T-helper 2 cell treated with Interferon-gamma antibody and Interleukin-4, amounts not matched to agents 5 μg/mL and 100 μg/mL, for 36 hours (primary cell): Measurements from ENCODE around the gene MRPL28.

Experiments
- DNase-seq: peaks from one replicate; pipeline ENCODE4 v3.0.0; 2021; ENCODE audit warnings: low spot score
- H3K27ac Mint-ChIP-seq: one replicate; pipeline ENCODE4 v1.8.0; 2021; ENCODE audit warnings: mild to moderate bottlenecking, mixed read lengths
- H3K27me3 Mint-ChIP-seq: one replicate; pipeline ENCODE4 v1.8.0; 2021; ENCODE audit warnings: low read depth, mixed read lengths
- H3K36me3 Mint-ChIP-seq: one replicate; pipeline ENCODE4 v1.8.0; 2021; ENCODE audit warnings: low read depth, mixed read lengths
- H3K4me1 Mint-ChIP-seq: one replicate; pipeline ENCODE4 v1.8.0; 2021; ENCODE audit warnings: low read depth, mixed read lengths
- H3K4me3 Mint-ChIP-seq: one replicate; pipeline ENCODE4 v1.8.0; 2022; ENCODE audit warnings: mild to moderate bottlenecking, moderate library complexity, mixed read lengths
- H3K9me3 Mint-ChIP-seq: one replicate; pipeline ENCODE4 v1.8.0; 2021; ENCODE audit warnings: mixed read lengths

MRPL28 gene

GRCh38 chr16:373020-373598 lies 2.8 kb upstream of the MRPL28 start:
- H3K9me3 Mint-ChIP-seq, result no peaks in the 10 kb centered on the region
- H3K4me3 Mint-ChIP-seq, result no peak overlapping the region
- no peak overlapping the region for H3K27ac Mint-ChIP-seq
- DNase-seq, result no peak
- H3K36me3 Mint-ChIP-seq, result peaks cover 9% of the 10 kb centered on the region
- H3K27me3 Mint-ChIP-seq, result no peaks in the 10 kb centered on the region
- H3K4me1 Mint-ChIP-seq, result peaks cover 14% of the 10 kb centered on the region

- Mint-ChIP-seq H3K4me1 (peaks cover 14% of the 10 kb centered on the region), H3K27ac (no peak overlapping the region), H3K9me3 (no peaks in the 10 kb centered on the region), H3K27me3 (no peaks in the 10 kb centered on the region), H3K36me3 (peaks cover 14% of the 10 kb centered on the region), H3K4me3 (no peak overlapping the region)
- no peak for DNase-seq
Measured at GRCh38 chr16:372302-372983, 2.1 kb upstream of the MRPL28 start.

GRCh38 chr16:371515-372301 lies 1.4 kb upstream of the MRPL28 start:
- H3K4me3 Mint-ChIP-seq, result no peak overlapping the region
- no peak overlapping the region for H3K27ac Mint-ChIP-seq
- no peaks in the 10 kb centered on the region for H3K27me3 Mint-ChIP-seq
- no peaks in the 10 kb centered on the region for H3K9me3 Mint-ChIP-seq
- no peak for DNase-seq
- peaks cover 14% of the 10 kb centered on the region for H3K4me1 Mint-ChIP-seq
- H3K36me3 Mint-ChIP-seq, result peaks cover 18% of the 10 kb centered on the region

GRCh38 chr16:370979-371514 lies 709 bp upstream of the MRPL28 start:
- H3K27ac Mint-ChIP-seq, result peak overlapping the region; percentile 97

GRCh38 chr16:369866-370436 lies 387 bp downstream of the MRPL28 start:
- no peaks in the 10 kb centered on the region for H3K27me3 Mint-ChIP-seq
- H3K4me1 Mint-ChIP-seq, result peaks cover 14% of the 10 kb centered on the region

More at GRCh38 chr16:370979-371514, 709 bp upstream of the MRPL28 start:
- no peak for DNase-seq
- H3K4me3 Mint-ChIP-seq, result peak overlapping the region; percentile 94
- H3K27me3 Mint-ChIP-seq, result no peaks in the 10 kb centered on the region
- peaks cover 18% of the 10 kb centered on the region for H3K36me3 Mint-ChIP-seq
- H3K9me3 Mint-ChIP-seq, result no peaks in the 10 kb centered on the region
- peaks cover 14% of the 10 kb centered on the region for H3K4me1 Mint-ChIP-seq

GRCh38 chr16:369275-369865 lies 968 bp downstream of the MRPL28 start:
- DNase-seq, result no peak
- H3K27ac Mint-ChIP-seq, result no peak overlapping the region
- H3K4me3 Mint-ChIP-seq, result peak overlapping the region; percentile 73
- H3K27me3 Mint-ChIP-seq, result no peaks in the 10 kb centered on the region
- peaks cover 14% of the 10 kb centered on the region for H3K4me1 Mint-ChIP-seq
- no peaks in the 10 kb centered on the region for H3K9me3 Mint-ChIP-seq
- H3K36me3 Mint-ChIP-seq, result peaks cover 18% of the 10 kb centered on the region

More at GRCh38 chr16:369866-370436, 387 bp downstream of the MRPL28 start:
- H3K36me3 Mint-ChIP-seq, result peaks cover 18% of the 10 kb centered on the region
- peak overlapping the region; percentile 41 for H3K27ac Mint-ChIP-seq
- no peaks in the 10 kb centered on the region for H3K9me3 Mint-ChIP-seq
- no peak for DNase-seq
- peak overlapping the region; percentile 73 for H3K4me3 Mint-ChIP-seq

GRCh38 chr16:368388-369158 lies 1.8 kb downstream of the MRPL28 start:
- DNase-seq, result no peak
- Mint-ChIP-seq H3K27me3 (no peaks in the 10 kb centered on the region), H3K9me3 (no peaks in the 10 kb centered on the region), H3K27ac (no peak overlapping the region), H3K4me3 (no peak overlapping the region), H3K4me1 (peaks cover 14% of the 10 kb centered on the region), H3K36me3 (peaks cover 18% of the 10 kb centered on the region)

- H3K36me3 Mint-ChIP-seq, result peaks cover 18% of the 10 kb centered on the region
- peak overlapping the region; percentile 26 for H3K4me3 Mint-ChIP-seq
- no peak for DNase-seq
- H3K27ac Mint-ChIP-seq, result no peak overlapping the region
- peaks cover 14% of the 10 kb centered on the region for H3K4me1 Mint-ChIP-seq
- H3K27me3 Mint-ChIP-seq, result no peaks in the 10 kb centered on the region
- H3K9me3 Mint-ChIP-seq, result no peaks in the 10 kb centered on the region
Measured at GRCh38 chr16:367333-367903, 2.9 kb downstream of the MRPL28 start.

- no peak overlapping the region for H3K4me3 Mint-ChIP-seq
- peaks cover 15% of the 10 kb centered on the region for H3K36me3 Mint-ChIP-seq
- DNase-seq, result no peak
- no peaks in the 10 kb centered on the region for H3K9me3 Mint-ChIP-seq
- no peaks in the 10 kb centered on the region for H3K27me3 Mint-ChIP-seq
- H3K4me1 Mint-ChIP-seq, result peaks cover 14% of the 10 kb centered on the region
- H3K27ac Mint-ChIP-seq, result no peak overlapping the region
Measured at GRCh38 chr16:366476-366875, 3.9 kb downstream of the MRPL28 start.

GRCh38 chr16:364595-365491 lies 5.5 kb downstream of the MRPL28 start:
- no peak overlapping the region for H3K27ac Mint-ChIP-seq
- no peaks in the 10 kb centered on the region for H3K9me3 Mint-ChIP-seq
- no peak for DNase-seq
- H3K4me1 Mint-ChIP-seq, result peaks cover 5% of the 10 kb centered on the region
- peaks cover 12% of the 10 kb centered on the region for H3K36me3 Mint-ChIP-seq
- H3K27me3 Mint-ChIP-seq, result no peaks in the 10 kb centered on the region
- no peak overlapping the region for H3K4me3 Mint-ChIP-seq

GRCh38 chr16:363766-364490 lies 6.4 kb downstream of the MRPL28 start:
- H3K4me3 Mint-ChIP-seq, result no peak overlapping the region
- DNase-seq, result no peak
- no peak overlapping the region for H3K27ac Mint-ChIP-seq
- peaks cover 10% of the 10 kb centered on the region for H3K36me3 Mint-ChIP-seq
- no peaks in the 10 kb centered on the region for H3K9me3 Mint-ChIP-seq
- H3K4me1 Mint-ChIP-seq, result no peaks in the 10 kb centered on the region
- no peaks in the 10 kb centered on the region for H3K27me3 Mint-ChIP-seq
